ENCODE results near the gene TAF12. TPM values are rescaled to one million over a fixed set of nuclear protein-coding genes. Genes with fewer than 3 reads are reported as not detected.
"Not testable (repeated sequence)": the region's sequence is repeated elsewhere in the genome, so short reads cannot be mapped to it uniquely, and the experiment has no call there.

TAF12 gene
- total RNA-seq (10 to 100 TPM; 14.6 to 17.1 TPM), polyA plus RNA-seq (10 to 100 TPM; 17.0 to 21.4 TPM)
- long read RNA-seq, donor 1, transcript TAF12-202 (6 exons, 1,334 nt), result major isoform, 19 of 28 reads
- long read RNA-seq, donor 1, partial matches to known transcripts, result 5 of 28 reads
- long read RNA-seq, donor 1, other reads (novel, unspliced or antisense), result 2 of 28 reads
- long read RNA-seq, donor 2, transcript TAF12-202 (6 exons, 1,334 nt), result major isoform, 7 of 11 reads
- long read RNA-seq, donor 2, partial matches to known transcripts, result 1 of 11 reads
- long read RNA-seq, donor 2, other reads (novel, unspliced or antisense), result 2 of 11 reads

GRCh38 chr1:28642847-28643635 is at the start of gene TAF12:
TSS of gene TAF12 (minus strand) at chr1:28643067. CDS start at chr1:28622081, 20,986 bp downstream.
- H3K4me1 ChIP-seq (ENCODE audit: control insufficient read depth in 1 of 2, insufficient read depth in 2 of 2, low read length in 2 of 2), result no peaks in the 10 kb centered on the region
- WGBS, 2 donors, result 1% methylated on average over 49 of the region's 49 CpGs
- intact Hi-C loops (cut with DNase I), result loop anchor here (5.0 to 10.0 kb wide), 2 partner anchors 232 to 539 kb away; partner anchors contain the start of gene SRSF4 (in 1 of the 2)
- peak within 1 kb of the TSS; percentile 74 to 94 for H3K27ac ChIP-seq (ENCODE audit: low read depth in 1 of 2, low read length in 2 of 2)
- peak; percentile 98 for ATAC-seq (ENCODE audit: low FRiP score)
- no peaks in the 10 kb centered on the region for H3K9me3 ChIP-seq (ENCODE audit: control insufficient read depth, low read length)
- no peaks in the 10 kb centered on the region for H3K27me3 ChIP-seq (ENCODE audit: control insufficient read depth in 1 of 2, insufficient read depth in 2 of 2, low read length in 1 of 2)
- H3K36me3 ChIP-seq (ENCODE audit: control insufficient read depth in 1 of 2, insufficient read depth in 2 of 2, low read length in 1 of 2), result no peaks in the 10 kb centered on the region
- H3K4me3 ChIP-seq (ENCODE audit: low read length in 2 of 2), result peak within 1 kb of the TSS; percentile 56 to 92
- peak; percentile 94 to 96 for DNase-seq

GRCh38 chr1:28691627-28692026 is 48.8 kb upstream of the TAF12 start:
- DNase-seq; H3K27me3 ChIP-seq (ENCODE audit: control insufficient read depth in 1 of 2, insufficient read depth in 2 of 2, low read length in 1 of 2); H3K9me3 ChIP-seq (ENCODE audit: control insufficient read depth, low read length); H3K4me1 ChIP-seq (ENCODE audit: control insufficient read depth in 1 of 2, insufficient read depth in 2 of 2, low read length in 2 of 2); ATAC-seq (ENCODE audit: low FRiP score); H3K36me3 ChIP-seq (ENCODE audit: control insufficient read depth in 1 of 2, insufficient read depth in 2 of 2, low read length in 1 of 2); H3K4me3 ChIP-seq (ENCODE audit: low read length in 2 of 2); H3K27ac ChIP-seq (ENCODE audit: low read depth in 1 of 2, low read length in 2 of 2); intact Hi-C loops (cut with DNase I): not testable (repeated sequence)
- 88 to 92% methylated on average over 1 of the region's 1 CpG for WGBS, 2 donors

- 89 to 92% methylated on average over 4 of the region's 4 CpGs for WGBS, 2 donors
Observed at GRCh38 chr1:28684937-28685336, 42.1 kb upstream of the TAF12 start.

DNA sequence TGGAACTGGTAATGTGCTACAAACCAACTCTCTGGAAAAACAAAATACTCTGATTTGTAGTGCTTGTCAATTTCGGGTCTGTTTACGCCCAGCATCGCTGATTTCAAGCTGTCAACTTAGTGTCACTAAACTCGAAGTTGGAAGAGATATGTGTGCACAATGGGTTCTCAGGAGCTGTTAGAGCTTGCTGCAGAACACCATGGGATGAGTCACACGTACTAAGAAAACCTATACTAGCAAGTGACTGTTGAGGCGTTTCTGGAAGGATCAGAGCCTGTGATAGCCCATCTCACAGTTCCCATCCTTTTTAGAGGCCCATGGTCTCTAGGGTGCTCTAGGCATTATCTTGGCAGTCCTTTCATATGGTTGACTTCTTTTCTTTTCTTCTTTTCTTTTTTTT is 40.0 kb upstream of the TAF12 start:
- intact Hi-C loops (cut with DNase I), result no loop called here
- H3K9me3 ChIP-seq (ENCODE audit: control insufficient read depth, low read length), result no peaks in the 10 kb centered on the region
- H3K36me3 ChIP-seq (ENCODE audit: control insufficient read depth in 1 of 2, insufficient read depth in 2 of 2, low read length in 1 of 2), result no peaks in the 10 kb centered on the region

More at GRCh38 chr1:28684937-28685336, 42.1 kb upstream of the TAF12 start:
- Histone ChIP-seq H3K27me3 (ENCODE audit: control insufficient read depth in 1 of 2, insufficient read depth in 2 of 2, low read length in 1 of 2) (no peaks in the 10 kb centered on the region), H3K27ac (ENCODE audit: low read depth in 1 of 2, low read length in 2 of 2) (no peak overlapping the region), H3K4me1 (ENCODE audit: control insufficient read depth in 1 of 2, insufficient read depth in 2 of 2, low read length in 2 of 2) (no peaks in the 10 kb centered on the region), H3K9me3 (ENCODE audit: control insufficient read depth, low read length) (no peaks in the 10 kb centered on the region), H3K4me3 (ENCODE audit: low read length in 2 of 2) (no peak overlapping the region), H3K36me3 (ENCODE audit: control insufficient read depth in 1 of 2, insufficient read depth in 2 of 2, low read length in 1 of 2) (no peaks in the 10 kb centered on the region)
- no peak for ATAC-seq (ENCODE audit: low FRiP score)
- intact Hi-C loops (cut with DNase I), result no loop called here
- DNase-seq, result no peak

GRCh38 chr1:28680151-28680550 is 37.3 kb upstream of the TAF12 start:
- no peak overlapping the region for H3K4me3 ChIP-seq (ENCODE audit: low read length in 2 of 2)
- H3K27ac ChIP-seq (ENCODE audit: low read depth in 1 of 2, low read length in 2 of 2), result no peak overlapping the region
- intact Hi-C loops (cut with DNase I), result no loop called here
- H3K9me3 ChIP-seq (ENCODE audit: control insufficient read depth, low read length), result no peaks in the 10 kb centered on the region
- no peaks in the 10 kb centered on the region for H3K36me3 ChIP-seq (ENCODE audit: control insufficient read depth in 1 of 2, insufficient read depth in 2 of 2, low read length in 1 of 2)
- WGBS, 2 donors, result 68 to 73% methylated on average over 4 of the region's 4 CpGs
- no peaks in the 10 kb centered on the region for H3K27me3 ChIP-seq (ENCODE audit: control insufficient read depth in 1 of 2, insufficient read depth in 2 of 2, low read length in 1 of 2)
- H3K4me1 ChIP-seq (ENCODE audit: control insufficient read depth in 1 of 2, insufficient read depth in 2 of 2, low read length in 2 of 2), result no peaks in the 10 kb centered on the region
- no peak for ATAC-seq (ENCODE audit: low FRiP score)
- DNase-seq, result peak in 1 of 2 donors; percentile 23

More for the DNA sequence above, 40.0 kb upstream of the TAF12 start:
- no peak for ATAC-seq (ENCODE audit: low FRiP score)
- Histone ChIP-seq H3K27me3 (ENCODE audit: control insufficient read depth in 1 of 2, insufficient read depth in 2 of 2, low read length in 1 of 2) (no peaks in the 10 kb centered on the region), H3K27ac (ENCODE audit: low read depth in 1 of 2, low read length in 2 of 2) (no peak overlapping the region), H3K4me3 (ENCODE audit: low read length in 2 of 2) (no peak overlapping the region), H3K4me1 (ENCODE audit: control insufficient read depth in 1 of 2, insufficient read depth in 2 of 2, low read length in 2 of 2) (no peaks in the 10 kb centered on the region)
- DNase-seq, result no peak
- 91 to 94% methylated on average over 6 of the region's 6 CpGs for WGBS, 2 donors

DNA sequence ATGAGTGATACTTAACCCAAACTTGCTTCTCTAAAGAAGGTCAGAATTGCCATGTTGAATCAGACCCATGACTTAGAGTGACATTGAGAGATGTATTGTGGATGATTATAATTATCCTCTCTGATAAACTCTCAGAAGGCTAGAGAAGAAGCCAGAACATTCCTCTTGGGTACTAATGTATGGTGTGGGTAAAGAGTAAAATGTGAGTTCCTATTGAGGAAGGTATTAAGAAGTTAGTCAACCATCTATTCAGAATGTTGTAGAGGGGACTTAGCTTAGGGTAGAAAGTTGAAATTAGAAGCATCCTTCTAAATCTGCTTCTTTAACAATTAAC is 33.0 kb upstream of the TAF12 start:
- Histone ChIP-seq H3K4me1 (ENCODE audit: control insufficient read depth in 1 of 2, insufficient read depth in 2 of 2, low read length in 2 of 2) (no peaks in the 10 kb centered on the region), H3K36me3 (ENCODE audit: control insufficient read depth in 1 of 2, insufficient read depth in 2 of 2, low read length in 1 of 2) (no peaks in the 10 kb centered on the region), H3K27me3 (ENCODE audit: control insufficient read depth in 1 of 2, insufficient read depth in 2 of 2, low read length in 1 of 2) (no peaks in the 10 kb centered on the region), H3K4me3 (ENCODE audit: low read length in 2 of 2) (no peak overlapping the region), H3K27ac (ENCODE audit: low read depth in 1 of 2, low read length in 2 of 2) (no peak overlapping the region), H3K9me3 (ENCODE audit: control insufficient read depth, low read length) (no peaks in the 10 kb centered on the region)
- ATAC-seq (ENCODE audit: low FRiP score), result no peak
- no peak for DNase-seq
- intact Hi-C loops (cut with DNase I), result no loop called here

DNA sequence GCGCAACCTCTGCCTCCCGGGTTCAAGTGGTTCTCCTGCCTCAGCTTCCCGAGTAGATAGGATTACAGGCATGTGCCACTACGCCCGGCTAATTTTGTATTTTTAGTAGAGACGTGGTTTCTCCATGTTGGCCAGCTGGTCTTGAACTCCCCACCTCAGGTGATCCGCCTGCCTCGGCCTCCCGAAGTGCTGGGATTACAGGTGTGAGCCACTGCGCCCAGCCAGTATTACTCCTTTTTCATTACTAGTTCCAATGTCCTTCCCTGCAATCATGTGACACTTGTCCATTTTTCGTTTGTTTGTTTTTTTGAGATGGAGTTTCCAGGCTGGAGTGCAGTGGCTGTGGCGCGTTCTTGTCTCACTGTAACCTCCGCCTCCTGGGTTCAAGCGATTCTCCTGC is 30.1 kb upstream of the TAF12 start:
- H3K4me1 ChIP-seq (ENCODE audit: control insufficient read depth in 1 of 2, insufficient read depth in 2 of 2, low read length in 2 of 2); ATAC-seq (ENCODE audit: low FRiP score); H3K4me3 ChIP-seq (ENCODE audit: low read length in 2 of 2); H3K27me3 ChIP-seq (ENCODE audit: control insufficient read depth in 1 of 2, insufficient read depth in 2 of 2, low read length in 1 of 2); intact Hi-C loops (cut with DNase I); H3K27ac ChIP-seq (ENCODE audit: low read depth in 1 of 2, low read length in 2 of 2); H3K9me3 ChIP-seq (ENCODE audit: control insufficient read depth, low read length); H3K36me3 ChIP-seq (ENCODE audit: control insufficient read depth in 1 of 2, insufficient read depth in 2 of 2, low read length in 1 of 2): not testable (repeated sequence)
- peak in 1 of 2 donors; percentile 51 for DNase-seq
- 95 to 96% methylated on average over 15 of the region's 15 CpGs for WGBS, 2 donors

DNA sequence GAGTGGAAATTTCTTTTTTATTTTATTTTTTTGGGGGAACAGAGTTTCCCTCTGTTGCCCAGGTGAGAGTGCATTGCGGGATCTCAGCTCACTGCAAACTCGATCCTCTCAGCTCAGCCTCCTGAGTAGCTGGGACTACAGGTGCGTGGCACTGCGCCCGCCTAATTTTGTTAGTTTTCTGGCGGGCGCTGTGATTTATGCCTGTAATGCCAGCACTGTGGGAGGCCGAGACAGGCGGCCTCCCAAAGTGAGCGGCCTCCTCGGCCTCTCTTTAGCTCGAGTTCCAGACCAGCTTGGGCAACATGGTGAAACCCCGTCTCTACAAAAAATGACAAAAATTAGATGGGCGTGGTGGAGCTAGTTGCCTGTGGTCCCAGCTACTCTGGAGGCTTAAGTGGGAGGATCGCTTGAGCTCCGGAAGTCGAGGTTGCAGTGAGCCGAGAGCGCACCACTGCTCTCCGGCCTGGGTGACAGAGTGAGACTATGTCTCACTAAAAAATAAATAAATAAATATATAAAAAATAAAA is 28.4 kb upstream of the TAF12 start:
- intact Hi-C loops (cut with DNase I), result no loop called here

More for the DNA sequence above, 28.4 kb upstream of the TAF12 start:
- H3K4me3 ChIP-seq (ENCODE audit: low read length in 2 of 2), result no peak overlapping the region
- no peaks in the 10 kb centered on the region for H3K4me1 ChIP-seq (ENCODE audit: control insufficient read depth in 1 of 2, insufficient read depth in 2 of 2, low read length in 2 of 2)
- H3K9me3 ChIP-seq (ENCODE audit: control insufficient read depth, low read length), result no peaks in the 10 kb centered on the region
- DNase-seq (peak in 1 of 2 donors; percentile 23), ATAC-seq (ENCODE audit: low FRiP score) (no peak)
- 94% methylated on average over 20 of the region's 20 CpGs for WGBS, 2 donors
- H3K27me3 ChIP-seq (ENCODE audit: control insufficient read depth in 1 of 2, insufficient read depth in 2 of 2, low read length in 1 of 2), result no peaks in the 10 kb centered on the region
- H3K36me3 ChIP-seq (ENCODE audit: control insufficient read depth in 1 of 2, insufficient read depth in 2 of 2, low read length in 1 of 2), result no peaks in the 10 kb centered on the region
- H3K27ac ChIP-seq (ENCODE audit: low read depth in 1 of 2, low read length in 2 of 2), result no peak overlapping the region
